Inflammatory macrophage treated with lipopolysaccharide for 1 hour (primary cell): ENCODE data around the gene SEMA3F.
"Not testable (repeated sequence)": the region's sequence is repeated elsewhere in the genome, so short reads cannot be mapped to it uniquely, and the experiment has no call there.

Source experiments
- DNase-seq, 2 donors: peaks; one replicate each; pipeline ENCODE4 v3.0.0-alpha.2; 2020 to 2022

SEMA3F gene

GRCh38 chr3:50194128-50194902, 39.2 kb downstream of the SEMA3F start:
- DNase-seq, result peak; percentile 1 to 51

GRCh38 chr3:50194903-50195500, 39.9 kb downstream of the SEMA3F start:
- DNase-seq, result peak in 1 of 2 donors; percentile 6

- no peak for DNase-seq
These were observed 40.6 kb downstream of the SEMA3F start for GRCh38 chr3:50195501-50196252.

- DNase-seq, result no peak
These were observed 41.2 kb downstream of the SEMA3F start for GRCh38 chr3:50196253-50196801.

GRCh38 chr3:50201573-50202315, 46.6 kb downstream of the SEMA3F start:
- no peak for DNase-seq

- no peak for DNase-seq
These were observed 47.4 kb downstream of the SEMA3F start for GRCh38 chr3:50202353-50203112.

- DNase-seq, result no peak
These were observed 48.1 kb downstream of the SEMA3F start for GRCh38 chr3:50203113-50203808.

GRCh38 chr3:50203809-50204803, 49.0 kb downstream of the SEMA3F start:
- no peak for DNase-seq

- no peak for DNase-seq
These were observed 49.8 kb downstream of the SEMA3F start, which contains the start of gene SLC38A3 for GRCh38 chr3:50204804-50205412. Gene SLC38A3, plus strand, starts transcription at chr3:50205271. Its CDS starts 8,929 bp downstream, at chr3:50214200.

GRCh38 chr3:50205413-50206276, 50.5 kb downstream of the SEMA3F start:
- DNase-seq, result no peak

GRCh38 chr3:50207359-50208042, 52.4 kb downstream of the SEMA3F start:
- no peak for DNase-seq

- no peak for DNase-seq
These were observed 53.7 kb downstream of the SEMA3F start for GRCh38 chr3:50208677-50209344.

GRCh38 chr3:50210176-50210509, 55.0 kb downstream of the SEMA3F start:
- DNase-seq, result no peak

- no peak for DNase-seq
These were observed 55.6 kb downstream of the SEMA3F start for GRCh38 chr3:50210510-50211367.

GRCh38 chr3:50211368-50211717, 56.2 kb downstream of the SEMA3F start:
- DNase-seq, result not testable (repeated sequence)

- DNase-seq, result no peak
These were observed 56.8 kb downstream of the SEMA3F start for GRCh38 chr3:50211930-50212329.
